Breast epithelium (tissue), 4 donors: ENCODE measurements around the gene TBL1XR1. TPM values are rescaled to one million over a fixed set of nuclear protein-coding genes. Genes with fewer than 3 reads are reported as not detected.

Source experiments
- DNase-seq, 2 donors: peaks; one replicate each; pipeline ENCODE4 v3.0.0-alpha.2; 2019; ENCODE audit warnings: low spot score in 2 of 2
- H3K27ac ChIP-seq, 2 donors: fragments of 200-600 bp; sonication (generic) in 1 of 2; one replicate each; pipeline ENCODE4 v1.5.1; 2016 to 2019; ENCODE audit warnings: mild to moderate bottlenecking in 1 of 2
- H3K27me3 ChIP-seq, 2 donors: fragments of 200-600 bp; sonication (generic) in 1 of 2; one replicate each; pipeline versions ENCODE4 v1.5.1 to v1.6.0; 2017 to 2019; ENCODE audit warnings: control low read depth in 1 of 2, mild to moderate bottlenecking in 1 of 2
- H3K36me3 ChIP-seq: fragments of 200-600 bp; one replicate; pipeline ENCODE4 v1.5.1; 2019
- H3K4me1 ChIP-seq, 2 donors: fragments of 200-600 bp; sonication (generic); one replicate each; pipeline ENCODE4 v1.5.1; 2016 to 2019; ENCODE audit warnings: control low read depth in 1 of 2
- H3K4me3 ChIP-seq, 3 donors: fragments of 200-600 bp; sonication (generic); 1 replicate in 2 of 3; 2 replicates in 1 of 3; pipeline ENCODE4 v1.5.1; 2016 to 2019; ENCODE audit warnings: mild to moderate bottlenecking in 3 of 3, moderate library complexity in 2 of 3
- H3K9me3 ChIP-seq, 2 donors: fragments of 200-600 bp; sonication (generic) in 1 of 2; one replicate each; pipeline ENCODE4 v1.5.1; 2016 to 2019; ENCODE audit warnings: control low read depth in 1 of 2
- POLR2A ChIP-seq: fragments of 450-650 bp; IDR thresholded peaks from one replicate; pipeline ENCODE4 v1.6.1; 2016; ENCODE audit warnings: antibody characterized with exemption, mild to moderate bottlenecking, moderate library complexity
- POLR2AphosphoS5 ChIP-seq, 3 donors: sonication (generic); formaldehyde crosslinking; IDR thresholded peaks; one replicate each; pipeline ENCODE4 v1.6.1; 2017; ENCODE audit warnings: antibody characterized with exemption in 3 of 3
- intact Hi-C: fragments of 100-400 bp; cut with DNase I; formaldehyde crosslinking; loops from one replicate; pipeline ENCODE4 v1.15.1; 2023; ENCODE audit warnings: low total_unique reads
- total RNA-seq, 3 donors: library from RNA; depleted of rRNA; stranded (reverse); fragments of >200 nt; gene quantifications; one replicate each; pipeline ENCODE4 v1.1.0, GENCODE V29; 2016
- TF ChIP-seq, protein P1 (sequence below), 3 donors: fragments of 450-650 bp; IDR thresholded peaks; one replicate each; pipeline ENCODE4 v1.5.1; 2016 to 2017; ENCODE audit warnings: antibody characterized with exemption in 3 of 3, mild to moderate bottlenecking in 3 of 3, moderate library complexity in 3 of 3

TBL1XR1 gene
- 100 to 1,000 TPM in 2 of 3 donors, 10 to 100 TPM in 1; 92.8 to 147 (median 111) TPM for total RNA-seq

GRCh38 chr3:177197041-177197726 lies at the start of gene TBL1XR1:
TBL1XR1 (minus strand) TSS chr3:177197482; CDS start chr3:177064977, 132,505 bp downstream.
- peak within 1 kb of the TSS; percentile 99 to 100 for H3K27ac ChIP-seq
- no peaks in the 10 kb centered on the region for H3K36me3 ChIP-seq
- no peaks in the 10 kb centered on the region for H3K4me1 ChIP-seq
- H3K4me3 ChIP-seq: peak within 1 kb of the TSS; percentile 93 to 98 (median 97)
- peak; percentile 90 for DNase-seq
- intact Hi-C loops: loop anchor here (5.0 kb wide), 1 partner anchor 160 kb away; no protein-coding TSS in a partner anchor
- TF ChIP-seq POLR2AphosphoS5 (IDR thresholded peaks at IDR 0.05): peak; percentile 73 to 87 (median 76)
- TF ChIP-seq, protein P1, sequence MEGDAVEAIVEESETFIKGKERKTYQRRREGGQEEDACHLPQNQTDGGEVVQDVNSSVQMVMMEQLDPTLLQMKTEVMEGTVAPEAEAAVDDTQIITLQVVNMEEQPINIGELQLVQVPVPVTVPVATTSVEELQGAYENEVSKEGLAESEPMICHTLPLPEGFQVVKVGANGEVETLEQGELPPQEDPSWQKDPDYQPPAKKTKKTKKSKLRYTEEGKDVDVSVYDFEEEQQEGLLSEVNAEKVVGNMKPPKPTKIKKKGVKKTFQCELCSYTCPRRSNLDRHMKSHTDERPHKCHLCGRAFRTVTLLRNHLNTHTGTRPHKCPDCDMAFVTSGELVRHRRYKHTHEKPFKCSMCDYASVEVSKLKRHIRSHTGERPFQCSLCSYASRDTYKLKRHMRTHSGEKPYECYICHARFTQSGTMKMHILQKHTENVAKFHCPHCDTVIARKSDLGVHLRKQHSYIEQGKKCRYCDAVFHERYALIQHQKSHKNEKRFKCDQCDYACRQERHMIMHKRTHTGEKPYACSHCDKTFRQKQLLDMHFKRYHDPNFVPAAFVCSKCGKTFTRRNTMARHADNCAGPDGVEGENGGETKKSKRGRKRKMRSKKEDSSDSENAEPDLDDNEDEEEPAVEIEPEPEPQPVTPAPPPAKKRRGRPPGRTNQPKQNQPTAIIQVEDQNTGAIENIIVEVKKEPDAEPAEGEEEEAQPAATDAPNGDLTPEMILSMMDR (IDR thresholded peaks at IDR 0.05): no peak
- no peak for TF ChIP-seq POLR2A
- H3K9me3 ChIP-seq: no peaks in the 10 kb centered on the region
- no peaks in the 10 kb centered on the region for H3K27me3 ChIP-seq

GRCh38 chr3:177245250-177245649 lies 48.0 kb upstream of the TBL1XR1 start:
- intact Hi-C loops: no loop called here
- TF ChIP-seq POLR2AphosphoS5 (IDR thresholded peaks at IDR 0.05) (no peak), POLR2A (no peak)
- TF ChIP-seq, protein P1 (IDR thresholded peaks at IDR 0.05): no peak
- DNase-seq: no peak
- no peak overlapping the region for H3K27ac ChIP-seq
- no peak overlapping the region for H3K4me3 ChIP-seq
- no peaks in the 10 kb centered on the region for H3K36me3 ChIP-seq
- no peaks in the 10 kb centered on the region for H3K9me3 ChIP-seq
- no peaks in the 10 kb centered on the region for H3K27me3 ChIP-seq
- H3K4me1 ChIP-seq: no peaks in the 10 kb centered on the region

DNA sequence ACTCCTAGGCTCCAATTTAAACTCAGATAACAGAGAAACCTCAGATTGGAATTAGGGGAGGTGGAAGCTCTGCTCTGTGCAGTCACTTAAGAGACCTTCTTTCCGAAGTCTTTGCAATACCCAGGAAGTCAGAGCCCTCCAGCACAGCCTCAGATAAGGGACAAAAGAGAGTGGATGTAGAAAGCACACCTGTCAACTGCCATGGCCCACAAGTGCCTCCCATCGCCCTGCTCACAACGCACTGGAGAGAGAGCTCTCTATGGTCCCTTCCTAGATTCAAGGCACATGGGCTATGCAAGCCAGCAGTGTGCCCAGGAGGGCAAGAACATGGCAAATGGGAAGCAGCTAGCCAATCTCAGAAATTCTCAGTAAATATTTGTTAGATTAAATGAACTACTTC lies 47.3 kb upstream of the TBL1XR1 start:
- intact Hi-C loops: no loop called here
- no peak overlapping the region for H3K4me3 ChIP-seq
- H3K27ac ChIP-seq: no peak overlapping the region
- H3K36me3 ChIP-seq: no peaks in the 10 kb centered on the region
- no peaks in the 10 kb centered on the region for H3K9me3 ChIP-seq
- no peaks in the 10 kb centered on the region for H3K4me1 ChIP-seq
- H3K27me3 ChIP-seq: no peaks in the 10 kb centered on the region
- TF ChIP-seq POLR2AphosphoS5 (IDR thresholded peaks at IDR 0.05) (no peak), POLR2A (no peak)
- TF ChIP-seq, protein P1 (IDR thresholded peaks at IDR 0.05): no peak
- no peak for DNase-seq

GRCh38 chr3:177238686-177239216 lies 41.5 kb upstream of the TBL1XR1 start:
- H3K4me3 ChIP-seq: no peak overlapping the region

GRCh38 chr3:177237206-177237605 lies 39.9 kb upstream of the TBL1XR1 start:
- H3K9me3 ChIP-seq: no peaks in the 10 kb centered on the region
- no peaks in the 10 kb centered on the region for H3K4me1 ChIP-seq
- H3K36me3 ChIP-seq: no peaks in the 10 kb centered on the region
- H3K27ac ChIP-seq: no peak overlapping the region
- intact Hi-C loops: no loop called here
- H3K27me3 ChIP-seq: no peaks in the 10 kb centered on the region
- DNase-seq: no peak
- TF ChIP-seq POLR2AphosphoS5 (IDR thresholded peaks at IDR 0.05): no peak
- TF ChIP-seq, protein P1 (IDR thresholded peaks at IDR 0.05): no peak
- TF ChIP-seq POLR2A: no peak
- H3K4me3 ChIP-seq: no peak overlapping the region

More at GRCh38 chr3:177238686-177239216, 41.5 kb upstream of the TBL1XR1 start:
- Histone ChIP-seq H3K27ac (no peak overlapping the region), H3K4me1 (no peaks in the 10 kb centered on the region), H3K9me3 (no peaks in the 10 kb centered on the region), H3K27me3 (no peaks in the 10 kb centered on the region), H3K36me3 (no peaks in the 10 kb centered on the region)
- TF ChIP-seq, protein P1 (IDR thresholded peaks at IDR 0.05): no peak
- no peak for TF ChIP-seq POLR2A
- TF ChIP-seq POLR2AphosphoS5 (IDR thresholded peaks at IDR 0.05): no peak
- intact Hi-C loops: no loop called here
- DNase-seq: no peak
